Ecto neural progenitor cell (in vitro differentiated cells): ENCODE measurements around the gene FANCC.

ENCODE experiments used
- DNase-seq: peaks from one replicate; pipeline ENCODE4 v3.0.0-alpha.2; 2018; ENCODE audit warnings: low spot score

The FANCC gene, protein sequence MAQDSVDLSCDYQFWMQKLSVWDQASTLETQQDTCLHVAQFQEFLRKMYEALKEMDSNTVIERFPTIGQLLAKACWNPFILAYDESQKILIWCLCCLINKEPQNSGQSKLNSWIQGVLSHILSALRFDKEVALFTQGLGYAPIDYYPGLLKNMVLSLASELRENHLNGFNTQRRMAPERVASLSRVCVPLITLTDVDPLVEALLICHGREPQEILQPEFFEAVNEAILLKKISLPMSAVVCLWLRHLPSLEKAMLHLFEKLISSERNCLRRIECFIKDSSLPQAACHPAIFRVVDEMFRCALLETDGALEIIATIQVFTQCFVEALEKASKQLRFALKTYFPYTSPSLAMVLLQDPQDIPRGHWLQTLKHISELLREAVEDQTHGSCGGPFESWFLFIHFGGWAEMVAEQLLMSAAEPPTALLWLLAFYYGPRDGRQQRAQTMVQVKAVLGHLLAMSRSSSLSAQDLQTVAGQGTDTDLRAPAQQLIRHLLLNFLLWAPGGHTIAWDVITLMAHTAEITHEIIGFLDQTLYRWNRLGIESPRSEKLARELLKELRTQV

DNA sequence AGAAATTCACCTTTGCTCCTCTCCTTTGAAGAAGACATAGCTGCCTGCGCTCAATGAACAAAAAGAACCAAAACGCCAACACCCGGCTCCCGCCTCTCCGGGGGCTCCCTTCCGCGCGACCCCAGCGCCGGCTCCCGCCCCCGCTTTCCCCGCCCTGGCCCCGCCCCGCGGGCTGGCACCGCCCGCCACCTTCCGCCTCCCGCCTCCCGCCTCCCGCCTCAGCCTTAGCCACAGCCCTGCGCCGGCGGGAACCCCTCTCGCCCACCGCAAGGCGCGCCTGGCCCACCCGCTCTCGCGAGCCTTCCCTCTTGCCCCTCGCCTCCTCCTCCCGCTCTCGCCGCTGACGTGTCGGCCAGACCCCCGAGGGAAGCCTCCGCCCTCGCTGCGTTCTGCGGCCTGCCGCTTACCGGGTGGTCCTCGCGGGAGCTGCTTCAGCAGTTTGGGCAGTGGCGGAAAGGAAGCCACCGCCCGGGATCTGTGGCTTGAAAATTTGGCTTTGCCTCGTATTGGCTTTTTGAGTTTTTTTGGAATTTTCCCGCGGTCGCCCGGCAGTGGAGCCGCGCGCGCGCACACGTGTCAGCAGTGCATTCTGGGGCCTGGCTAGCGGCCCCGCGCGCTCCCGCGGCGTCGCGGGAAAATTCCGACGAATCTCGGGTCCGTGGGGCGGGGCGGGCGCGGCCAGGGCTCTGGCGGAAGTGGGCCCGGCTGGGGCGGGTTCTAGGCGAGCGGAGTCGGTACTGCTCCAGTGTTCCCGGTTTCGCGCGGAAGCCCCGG, at the start of gene FANCC:
TSS of gene FANCC (minus strand) at position 591 of the 774 bp plus-strand sequence. CDS start 68,418 bp downstream, outside the sequence.
- DNase-seq = peak; percentile 98

DNA sequence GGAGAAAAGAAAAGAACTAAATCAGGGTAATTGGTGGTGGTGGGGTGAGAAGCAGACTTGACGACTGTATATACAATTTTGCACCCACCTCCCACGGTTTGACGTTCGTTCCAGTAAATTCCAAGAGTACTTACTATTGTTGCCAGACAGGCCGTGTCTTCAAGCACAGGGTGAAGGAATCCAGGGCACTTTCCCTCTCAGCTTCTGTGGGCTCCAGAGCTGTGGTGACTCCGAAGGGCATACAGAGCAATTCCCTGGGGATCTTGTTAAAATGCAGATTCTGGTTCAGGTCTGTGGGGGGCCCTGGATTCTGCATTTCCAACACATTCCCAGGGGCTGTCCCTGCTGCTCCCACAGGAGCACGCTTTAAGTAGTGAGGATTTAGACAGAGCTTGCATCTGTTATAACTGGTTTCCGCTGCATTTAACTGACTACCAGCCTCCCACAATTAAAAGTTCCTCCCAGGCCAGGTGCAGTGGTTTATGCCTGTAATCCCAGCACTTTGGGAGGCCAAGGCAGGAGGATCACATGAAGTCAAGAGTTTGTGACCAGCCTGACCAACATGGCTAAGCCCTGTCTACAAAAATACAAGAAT, 49.3 kb upstream of the FANCC start:
- DNase-seq = no peak

DNA sequence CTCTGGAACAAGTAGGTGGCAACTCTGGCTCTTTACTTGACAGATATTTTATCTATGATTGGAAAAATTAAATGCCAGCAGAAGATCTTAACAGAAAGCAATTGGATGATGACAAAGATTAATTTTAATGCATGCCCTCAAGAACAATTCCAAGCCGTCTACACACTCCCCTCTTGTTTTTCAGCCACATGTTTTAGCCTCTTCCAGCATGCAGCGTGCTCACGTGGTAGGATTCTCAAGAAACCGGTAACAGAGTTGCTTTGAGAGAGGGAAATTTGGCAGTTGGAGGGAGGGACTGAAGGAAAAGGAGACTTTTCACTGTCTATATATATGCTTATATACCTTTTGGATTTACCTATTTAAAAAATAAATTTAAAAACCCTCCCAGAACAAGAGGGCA, 48.3 kb upstream of the FANCC start:
- no peak for DNase-seq

DNA sequence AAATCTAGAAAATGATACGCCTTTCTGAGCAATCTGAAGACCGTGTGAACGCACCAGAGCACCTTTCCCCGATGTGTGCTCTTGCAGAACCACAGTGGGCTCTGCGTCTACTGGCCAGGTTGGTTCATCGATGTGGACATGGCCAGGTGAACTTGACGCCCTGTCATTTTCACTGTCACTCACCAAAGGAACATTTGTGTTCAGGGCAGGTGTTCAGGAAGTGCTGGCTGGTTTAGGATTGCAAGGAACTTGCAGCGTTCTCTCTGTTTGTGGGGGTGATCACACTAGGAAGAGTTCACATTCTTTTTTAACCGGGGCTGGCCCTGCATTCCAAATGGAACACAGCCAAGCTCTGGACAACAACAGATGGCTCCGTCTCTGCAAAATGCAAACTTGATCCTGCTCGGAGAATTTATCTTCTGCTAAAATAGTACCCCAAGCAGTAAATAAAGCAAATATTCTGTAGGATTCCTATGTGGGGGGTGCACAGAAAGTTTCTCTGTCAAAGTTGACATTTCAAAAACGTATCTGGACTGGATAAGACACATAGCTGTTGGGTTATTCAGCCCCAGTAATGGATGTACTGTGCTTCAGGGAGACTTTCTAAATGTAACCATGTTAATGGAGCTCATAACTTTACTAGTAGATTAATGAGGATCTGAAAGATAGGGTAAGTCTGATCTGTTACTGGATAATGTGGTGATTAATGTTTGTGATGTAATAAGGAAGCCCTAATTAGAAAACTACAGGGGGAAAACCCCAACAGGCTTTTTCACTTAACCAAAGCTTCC, 45.7 kb upstream of the FANCC start:
- DNase-seq = no peak

DNA sequence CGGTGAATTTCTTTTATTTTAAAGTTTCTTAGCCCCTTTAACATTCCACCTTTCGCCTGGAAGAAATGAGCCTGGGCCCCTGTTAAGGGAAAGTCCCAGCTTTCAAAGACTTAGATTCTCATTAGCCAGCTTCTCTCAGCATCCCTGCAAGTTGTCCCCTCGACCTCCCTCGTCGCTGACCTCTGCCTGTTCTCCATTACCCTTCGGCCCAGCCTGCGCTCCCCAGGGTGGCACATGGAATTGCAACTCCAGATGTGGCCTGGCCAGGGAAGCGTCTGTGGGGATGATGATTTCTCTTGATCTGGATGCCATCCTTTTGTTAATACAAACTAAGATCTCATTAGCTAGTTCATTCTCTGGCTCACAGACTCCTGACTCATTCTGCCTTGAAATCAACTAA, 43.4 kb upstream of the FANCC start:
- no peak for DNase-seq

DNA sequence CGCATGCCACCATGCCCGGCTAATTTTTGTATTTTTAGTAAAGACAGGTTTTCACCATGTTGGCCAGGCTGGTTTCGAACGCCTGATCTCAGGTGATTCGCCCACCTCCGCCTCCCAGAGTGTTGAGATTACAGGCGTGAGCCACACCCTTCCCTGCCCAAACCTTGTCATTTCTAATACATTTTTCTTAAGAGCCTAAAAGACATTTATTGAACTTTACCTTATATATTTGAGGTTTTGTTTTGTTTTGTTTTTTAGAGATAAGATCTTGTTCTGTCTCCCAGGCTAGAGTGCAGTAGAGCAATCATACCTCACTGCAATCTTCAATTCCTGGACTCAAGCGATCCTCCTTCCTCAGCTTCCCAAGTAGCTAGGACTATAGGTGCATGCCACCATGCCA, 39.8 kb upstream of the FANCC start:
- no peak for DNase-seq

DNA sequence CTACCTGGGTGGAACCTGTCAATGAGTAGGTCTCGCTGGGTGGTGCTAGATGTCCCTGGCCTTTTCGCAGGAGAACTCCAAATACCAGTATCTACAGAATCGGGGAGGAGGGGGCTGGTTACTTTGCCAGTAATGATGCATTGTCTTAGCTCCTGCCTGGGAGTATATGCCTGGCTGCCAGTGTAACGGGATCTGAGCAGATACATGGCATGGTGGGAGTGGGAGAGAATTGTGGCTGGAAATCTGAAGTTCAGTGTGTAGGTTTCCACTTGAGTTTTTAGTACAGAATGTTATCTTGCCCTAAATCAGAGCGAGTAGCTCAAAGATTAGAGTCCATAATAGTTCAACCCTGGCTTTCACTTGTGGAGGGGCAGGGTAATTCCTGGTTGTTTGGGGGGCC, 38.0 kb upstream of the FANCC start:
- no peak for DNase-seq

DNA sequence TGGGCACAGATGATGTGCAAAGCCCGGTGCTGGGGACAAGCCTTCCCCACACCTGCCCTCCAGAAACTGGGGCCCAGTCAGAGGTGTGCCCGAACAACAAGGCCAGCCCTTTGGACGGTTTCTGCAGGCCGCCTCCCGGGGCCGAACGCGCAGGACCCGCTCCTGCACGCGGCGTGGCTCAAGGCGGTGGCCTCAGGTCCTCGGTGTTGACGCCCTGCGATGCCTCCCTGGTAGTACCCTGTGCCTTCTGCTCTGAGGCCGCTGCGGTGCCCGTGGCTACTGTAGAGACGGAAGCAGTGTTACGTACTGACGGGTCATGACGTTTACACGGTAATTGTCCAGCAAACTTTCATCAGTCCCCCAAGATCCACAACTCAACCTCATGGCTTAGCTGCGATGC, 33.5 kb upstream of the FANCC start:
- DNase-seq = no peak

DNA sequence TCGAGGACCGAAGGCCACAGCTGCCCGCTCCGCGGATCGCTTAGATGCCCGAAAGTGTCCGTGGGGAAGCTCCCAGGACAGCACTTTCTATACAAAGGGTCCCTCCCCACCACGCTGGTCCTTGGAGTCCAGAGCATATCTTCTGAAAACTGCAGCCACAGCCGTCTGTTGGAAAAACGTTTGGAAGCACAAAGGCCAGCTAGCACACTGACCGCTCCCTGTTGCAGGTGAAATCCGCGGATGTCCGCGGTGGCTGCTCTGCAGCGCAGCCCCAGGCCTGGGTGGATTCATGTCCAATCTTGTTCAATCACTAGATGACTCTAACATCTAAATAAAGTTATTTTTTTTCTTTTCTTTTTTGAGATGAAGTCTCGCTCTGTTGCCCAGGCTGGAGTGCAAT, 32.8 kb upstream of the FANCC start:
- DNase-seq = no peak

DNA sequence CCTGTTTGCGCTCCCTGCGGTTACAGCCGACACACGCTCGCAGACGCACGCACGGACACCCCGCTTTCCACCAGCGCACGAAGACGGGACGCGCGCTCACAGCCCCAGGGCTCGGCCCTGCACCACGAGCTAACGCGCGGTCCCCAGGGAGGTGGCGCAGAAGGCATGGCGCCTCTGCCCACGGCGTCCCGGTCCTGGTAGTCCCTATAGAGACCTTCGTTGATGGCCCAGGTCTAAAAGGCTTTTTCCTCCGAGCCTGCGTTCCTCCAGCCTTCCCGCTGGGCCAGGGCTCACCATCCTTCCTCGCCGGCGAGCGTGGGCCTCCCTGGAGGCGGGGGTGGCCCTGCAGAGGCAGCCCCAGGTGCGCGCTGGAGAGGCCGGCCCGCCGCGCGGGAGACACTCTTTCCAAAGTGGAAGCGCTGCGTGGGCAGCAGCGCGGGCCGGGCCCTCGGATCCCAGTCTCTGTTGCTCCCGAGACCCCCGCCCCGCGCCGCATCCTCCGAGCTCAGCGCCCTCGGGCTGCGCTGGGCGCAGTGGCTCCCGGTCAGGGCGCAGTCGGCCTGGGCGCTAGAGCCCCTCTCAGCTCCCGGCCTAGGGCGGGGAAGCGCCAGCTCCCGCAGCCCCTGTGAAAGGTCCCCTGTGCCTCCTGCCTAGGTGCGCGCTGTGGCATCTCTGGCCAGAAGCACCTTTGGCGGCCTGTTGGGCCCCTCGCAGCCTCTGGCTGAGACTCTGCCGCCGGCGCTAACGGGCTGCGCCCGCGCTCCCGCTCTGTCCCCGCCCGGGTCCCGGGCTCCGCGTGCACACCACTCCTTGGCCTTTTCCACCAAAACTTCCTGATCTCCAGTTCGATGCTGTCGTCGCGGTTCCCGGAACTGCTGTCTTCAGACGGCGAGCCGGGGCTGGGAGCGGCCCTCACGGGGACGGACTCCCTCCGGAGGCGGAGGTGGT, 31.9 kb upstream of the FANCC start:
- peak; percentile 62 for DNase-seq

DNA sequence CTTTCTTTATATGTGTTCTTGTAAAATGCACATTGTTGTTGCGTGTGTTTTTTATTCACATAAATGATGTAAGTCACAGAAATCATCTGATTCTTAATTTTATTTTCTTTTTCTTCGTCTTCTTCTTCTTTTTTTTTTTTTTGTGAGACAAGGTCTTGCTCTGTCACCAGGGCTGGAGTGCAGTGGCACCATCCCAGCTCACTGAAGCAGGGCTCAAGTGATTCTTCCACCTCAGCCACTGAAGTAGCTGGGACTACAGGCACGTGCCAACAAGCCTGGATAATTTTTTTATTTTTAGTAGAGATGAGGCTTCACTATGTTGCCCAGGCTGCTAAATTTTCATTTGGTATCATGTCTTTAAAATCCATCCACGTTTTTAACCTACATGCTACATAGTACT, 28.5 kb upstream of the FANCC start:
- no peak for DNase-seq

DNA sequence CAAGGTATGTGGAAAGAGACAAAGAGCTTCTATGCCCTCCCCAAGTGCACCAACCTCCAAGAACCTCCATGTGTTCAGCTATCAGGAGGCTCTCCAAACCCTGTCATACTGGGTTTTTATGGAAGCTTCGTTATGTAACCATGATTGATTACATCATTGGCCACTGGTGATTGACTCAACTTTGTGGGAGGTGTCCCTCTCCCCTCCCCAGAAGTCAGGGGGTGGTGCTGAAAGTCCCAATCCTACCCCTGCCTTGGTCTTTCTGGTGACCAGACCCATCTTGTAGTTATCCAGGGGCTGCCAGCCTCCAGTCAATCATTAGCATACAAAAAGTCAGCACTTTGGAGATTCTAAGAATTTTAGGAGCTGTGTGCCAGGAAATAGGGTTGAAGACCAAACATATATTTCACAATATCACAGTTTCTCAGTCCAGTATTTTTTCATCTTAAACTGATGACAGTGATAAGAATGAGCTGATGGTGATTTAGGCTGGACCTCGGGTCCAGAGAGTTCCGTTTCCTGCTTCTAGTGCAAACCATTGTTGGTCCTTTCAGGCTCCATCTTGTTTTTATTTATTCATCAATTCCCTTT, 27.3 kb upstream of the FANCC start:
- no peak for DNase-seq

DNA sequence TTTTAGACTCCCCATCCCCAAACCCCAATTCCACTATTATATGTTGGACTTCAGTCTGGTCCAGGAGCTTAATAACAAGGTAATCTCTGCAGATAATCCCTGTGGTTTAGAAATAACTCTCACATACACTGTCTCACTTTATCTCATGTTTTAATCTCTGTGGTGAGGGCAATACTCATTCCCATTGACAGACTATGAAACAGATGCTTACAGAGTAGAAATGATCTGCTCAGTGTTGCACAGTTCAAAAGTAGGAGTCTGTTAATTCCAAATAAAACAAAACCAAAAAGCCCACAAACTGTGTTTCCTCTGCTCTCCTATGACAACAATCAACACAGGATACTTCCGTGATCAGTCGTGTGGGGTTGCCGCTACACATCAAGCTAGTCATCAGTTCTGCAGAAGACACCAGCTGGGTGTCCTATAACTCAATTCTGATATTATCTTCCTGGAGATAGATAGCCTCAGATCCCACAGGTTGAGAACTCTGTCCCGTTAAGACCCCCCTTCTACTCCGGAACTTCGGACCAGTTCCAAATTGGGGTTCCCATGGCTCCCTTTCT, 26.3 kb upstream of the FANCC start:
- no peak for DNase-seq

DNA sequence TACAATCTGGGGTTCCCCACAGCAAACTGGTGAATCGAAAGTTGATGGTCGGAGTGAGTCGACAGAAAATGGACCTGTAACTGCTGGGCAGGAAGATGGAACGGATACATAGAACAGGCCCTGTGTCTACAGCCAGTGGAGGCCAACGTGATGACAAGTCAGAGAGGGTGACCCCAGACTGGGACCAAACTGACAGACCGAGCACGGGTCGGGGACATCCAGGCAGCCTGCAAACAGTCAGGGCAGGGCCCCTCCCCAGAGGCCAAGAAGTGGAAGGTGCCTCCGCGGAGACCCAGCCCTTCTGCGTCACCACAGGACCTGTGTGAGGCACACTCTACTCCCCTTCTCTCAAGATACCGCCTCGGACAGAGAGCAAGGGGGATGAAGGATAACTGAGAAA, 25.1 kb upstream of the FANCC start:
- no peak for DNase-seq

DNA sequence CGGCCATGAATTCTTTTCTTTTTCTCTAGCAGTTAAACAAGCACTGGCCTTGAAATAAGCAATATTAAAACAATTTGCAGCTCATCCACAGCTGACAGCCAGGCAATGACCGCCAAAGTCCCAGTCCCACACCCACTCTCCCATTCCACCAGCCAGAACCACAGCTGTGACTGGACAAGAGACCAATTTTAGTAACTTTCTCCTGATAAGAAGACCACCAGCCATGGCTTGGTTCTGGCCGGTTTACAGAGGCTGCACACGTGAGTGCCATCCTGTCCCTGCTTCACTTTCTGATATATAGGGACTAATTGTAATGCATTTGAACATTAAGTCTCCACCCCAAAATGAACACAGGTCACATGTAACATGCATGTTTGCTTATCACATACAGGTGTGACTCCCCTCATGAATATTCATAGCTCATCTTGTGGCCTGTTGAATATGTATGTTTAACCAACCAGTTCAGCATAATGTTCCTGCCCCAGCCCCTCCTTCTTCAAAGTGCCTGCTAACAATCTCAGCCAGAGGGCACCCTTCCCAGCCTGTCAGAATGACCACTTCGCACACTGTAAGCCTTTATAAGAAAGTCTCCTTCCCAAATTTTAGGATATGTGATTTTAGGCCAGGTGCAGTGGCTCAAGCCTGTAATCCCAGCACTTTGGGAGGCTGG, 23.9 kb upstream of the FANCC start:
- no peak for DNase-seq

DNA sequence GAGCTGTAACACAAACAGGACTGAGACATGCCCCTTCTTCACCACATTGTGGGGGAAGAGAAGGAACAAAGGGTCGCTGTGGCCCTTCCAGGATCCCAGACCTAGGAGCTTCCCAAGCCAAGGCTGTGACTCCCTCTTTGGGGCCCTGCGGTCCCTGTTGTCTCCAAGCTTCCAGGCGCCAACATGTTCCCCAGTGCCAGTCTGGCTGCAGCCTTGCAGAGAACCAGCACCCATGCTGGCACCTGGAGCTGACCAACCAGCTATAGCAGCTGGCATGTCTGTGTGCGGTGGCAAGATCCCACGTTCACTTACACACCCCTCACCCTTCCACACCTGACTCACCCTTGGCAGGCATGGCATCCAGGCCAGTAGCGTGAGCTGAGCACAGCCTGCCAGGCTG, 20.7 kb upstream of the FANCC start:
- no peak for DNase-seq

DNA sequence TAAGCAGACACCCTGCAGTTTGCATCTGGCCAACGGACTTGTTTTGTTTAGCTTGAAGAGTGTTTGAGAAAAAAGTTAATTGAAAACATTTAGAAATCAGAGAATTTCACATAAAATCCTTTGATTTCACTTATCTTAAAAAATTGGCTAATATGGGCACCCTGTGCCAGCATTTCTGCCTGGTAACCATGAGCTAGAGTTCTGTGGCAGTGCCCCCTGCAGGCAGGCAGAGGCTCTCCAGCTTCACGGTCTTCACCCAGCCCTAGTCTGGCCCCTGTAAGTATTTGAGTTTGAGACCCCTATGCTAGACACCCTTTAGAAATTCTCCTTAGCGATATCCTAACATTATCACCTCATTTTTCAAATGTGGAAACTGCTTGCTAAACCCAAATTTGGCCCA, 18.8 kb upstream of the FANCC start:
- no peak for DNase-seq

DNA sequence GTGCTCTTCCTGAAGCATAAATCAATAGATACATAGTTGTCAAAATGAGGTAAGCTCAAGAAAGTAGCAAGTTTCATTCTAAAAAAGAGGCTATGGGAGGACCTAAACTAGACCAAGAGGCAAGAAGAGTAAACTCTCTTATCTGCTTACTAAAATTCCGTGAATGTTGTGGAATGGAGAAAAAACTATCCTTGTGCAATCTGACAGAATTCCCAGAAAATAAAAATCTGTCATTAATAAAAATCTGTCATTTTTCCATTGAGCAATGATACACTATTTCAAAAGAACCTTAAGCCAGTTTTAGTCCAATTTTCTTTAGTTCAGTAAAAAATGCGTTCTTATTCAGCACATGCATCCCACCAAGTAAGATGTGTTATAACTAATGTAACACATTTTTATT, 15.9 kb upstream of the FANCC start:
- DNase-seq = no peak

DNA sequence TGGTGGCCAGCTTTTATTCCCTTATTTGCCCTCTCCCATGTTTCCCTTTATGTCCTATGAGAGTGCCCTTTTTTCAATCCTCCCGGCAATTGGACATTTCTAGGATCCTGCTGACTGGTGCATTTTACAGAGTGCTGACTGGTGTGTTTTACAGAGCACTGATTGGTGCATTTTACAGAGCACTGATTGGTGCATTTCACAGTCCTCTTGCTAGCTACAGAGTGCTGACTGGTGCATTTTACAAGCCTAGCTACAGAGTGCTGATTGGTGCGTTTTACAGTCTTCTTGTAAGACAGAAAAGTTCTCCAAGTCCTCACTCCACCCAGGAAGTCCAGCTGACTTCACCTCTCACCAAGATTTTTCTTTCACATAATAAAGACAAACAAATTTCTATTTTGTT, 15.4 kb upstream of the FANCC start:
- no peak for DNase-seq
